ENCODE data around the gene CPEB3.

CPEB3 gene

DNA sequence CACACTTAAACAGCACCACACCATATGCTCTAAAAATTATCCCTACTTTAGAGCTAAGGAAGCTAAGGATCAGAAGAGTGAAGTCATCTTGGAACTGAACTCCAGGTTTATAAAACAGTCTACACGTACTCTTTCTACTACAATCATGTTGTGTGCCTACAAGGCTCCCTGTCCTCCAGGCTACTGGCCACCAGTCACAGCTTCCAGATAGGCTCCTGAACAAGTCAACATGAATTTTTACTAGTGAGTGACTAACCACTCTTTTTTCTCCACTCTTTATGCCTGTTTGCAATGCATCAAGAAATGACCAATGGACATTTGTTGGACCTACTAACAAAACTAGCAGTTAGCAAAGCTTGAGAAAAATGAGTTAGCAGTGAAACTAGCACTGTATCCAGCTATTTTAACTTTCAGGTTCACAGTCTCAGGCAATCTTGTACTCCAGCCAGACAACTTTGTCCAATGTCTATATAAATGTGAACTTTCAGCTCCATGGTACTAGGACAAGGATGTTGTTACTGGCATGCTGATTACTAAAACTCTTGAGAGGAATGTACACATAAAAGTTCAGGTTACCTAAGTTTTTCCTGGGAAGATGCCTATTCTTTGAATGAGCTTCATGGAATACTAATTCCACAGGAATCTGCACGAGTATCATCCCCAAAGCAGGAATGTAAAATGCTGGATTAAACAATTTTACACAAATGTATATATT is 187.3 kb downstream of the CPEB3 start:
- DNase-seq (ENCODE audit: low read depth in 2 of 2): no peak

DNA sequence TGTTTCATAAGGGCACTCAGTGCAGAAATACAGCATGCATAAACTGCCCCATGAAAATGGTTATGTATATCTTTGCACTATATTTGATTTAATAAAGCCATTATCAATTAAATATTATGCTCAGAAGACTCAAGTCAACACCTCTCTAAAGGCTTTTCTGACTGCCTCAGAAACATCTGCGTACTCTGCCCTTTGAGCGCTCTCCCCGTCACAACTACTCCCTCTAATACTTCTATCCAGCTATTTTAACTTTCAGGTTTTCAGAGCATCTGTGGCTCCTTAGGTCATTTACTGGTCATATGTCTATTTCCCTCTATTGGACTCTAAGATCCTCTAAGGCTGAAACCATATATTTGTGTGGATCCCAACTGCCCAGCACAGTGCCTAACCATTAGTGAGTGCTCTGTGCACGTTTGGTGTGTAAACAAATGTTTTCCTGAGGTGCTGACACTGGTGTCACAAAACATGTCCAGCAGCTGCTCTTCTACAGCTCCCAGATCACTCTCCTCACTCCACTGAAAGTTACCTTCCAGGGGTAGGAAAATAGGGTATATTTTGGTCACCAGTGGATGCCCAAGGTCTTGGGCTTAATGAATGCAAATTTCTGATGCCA is 188.2 kb downstream of the CPEB3 start:
- DNase-seq (ENCODE audit: low read depth in 2 of 2): no peak

DNA sequence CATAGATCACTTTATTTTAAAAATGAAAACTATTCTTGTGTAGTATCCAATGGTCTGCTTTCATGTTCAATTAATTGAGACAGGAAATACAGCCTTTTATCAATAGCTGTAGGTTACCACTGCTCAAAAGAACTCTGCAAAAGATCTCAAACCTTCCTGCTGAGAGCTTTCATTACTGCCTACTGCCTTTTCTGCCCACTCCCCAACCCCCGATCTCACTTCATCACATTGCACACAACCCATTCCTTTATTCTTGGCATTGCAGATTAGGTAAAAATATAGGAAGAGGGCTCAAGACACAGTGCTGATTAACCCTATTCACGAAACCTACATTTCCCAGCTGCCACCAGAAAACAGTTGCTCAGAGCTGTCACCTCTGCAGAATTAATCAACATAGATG is 195.9 kb downstream of the CPEB3 start:
- DNase-seq (ENCODE audit: low read depth in 2 of 2): no peak

DNA sequence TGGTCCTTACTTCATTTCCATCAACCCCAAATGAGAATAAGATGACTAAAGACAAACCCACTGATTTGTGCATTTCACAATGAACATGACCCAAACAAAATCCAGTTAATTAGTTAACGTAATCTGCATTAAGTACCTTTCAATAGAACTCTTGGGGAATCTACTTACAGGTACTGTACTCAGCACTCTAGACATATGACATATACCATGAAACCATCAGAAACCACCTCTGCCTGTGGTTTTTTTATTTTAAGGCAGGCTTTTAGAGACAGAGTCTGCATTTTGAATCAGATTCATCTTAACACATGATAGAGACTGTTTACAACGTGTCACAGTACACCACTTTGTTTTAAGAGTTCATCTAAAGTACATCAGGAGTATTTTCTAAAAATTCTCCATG is 198.9 kb downstream of the CPEB3 start:
- no peak for DNase-seq (ENCODE audit: low read depth in 2 of 2)

DNA sequence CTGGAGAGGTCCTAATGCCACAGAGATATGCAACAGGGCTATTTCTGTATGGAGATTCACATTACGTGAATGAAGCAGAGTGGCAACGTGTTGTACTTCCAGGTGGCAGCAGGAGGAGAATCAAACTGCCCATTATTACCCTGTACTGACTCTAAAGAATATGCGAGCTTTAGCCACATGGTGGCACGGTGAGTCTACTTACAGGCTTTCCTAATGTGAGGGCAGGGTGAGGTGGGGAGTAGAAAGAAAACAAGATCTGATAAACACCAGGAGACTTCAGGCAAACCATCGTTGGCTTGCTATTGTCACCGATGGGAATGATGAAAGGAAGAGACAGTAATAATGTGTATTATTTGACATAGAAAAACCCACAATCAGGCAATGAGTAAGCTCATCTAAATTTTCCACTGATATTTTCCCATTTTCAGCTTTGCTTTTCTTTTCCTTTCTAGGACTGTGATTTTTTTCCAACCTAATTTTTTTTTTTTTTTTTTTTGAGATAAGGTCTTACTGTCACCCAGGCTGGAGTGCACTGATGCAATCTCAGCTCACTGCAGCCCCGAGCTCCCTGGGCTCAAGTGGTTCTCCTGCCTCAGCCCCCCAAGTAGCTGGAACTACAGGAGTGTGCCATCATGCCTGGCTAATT is 203.0 kb downstream of the CPEB3 start:
- peak; percentile 23 to 27 for DNase-seq (ENCODE audit: low read depth in 2 of 2)

DNA sequence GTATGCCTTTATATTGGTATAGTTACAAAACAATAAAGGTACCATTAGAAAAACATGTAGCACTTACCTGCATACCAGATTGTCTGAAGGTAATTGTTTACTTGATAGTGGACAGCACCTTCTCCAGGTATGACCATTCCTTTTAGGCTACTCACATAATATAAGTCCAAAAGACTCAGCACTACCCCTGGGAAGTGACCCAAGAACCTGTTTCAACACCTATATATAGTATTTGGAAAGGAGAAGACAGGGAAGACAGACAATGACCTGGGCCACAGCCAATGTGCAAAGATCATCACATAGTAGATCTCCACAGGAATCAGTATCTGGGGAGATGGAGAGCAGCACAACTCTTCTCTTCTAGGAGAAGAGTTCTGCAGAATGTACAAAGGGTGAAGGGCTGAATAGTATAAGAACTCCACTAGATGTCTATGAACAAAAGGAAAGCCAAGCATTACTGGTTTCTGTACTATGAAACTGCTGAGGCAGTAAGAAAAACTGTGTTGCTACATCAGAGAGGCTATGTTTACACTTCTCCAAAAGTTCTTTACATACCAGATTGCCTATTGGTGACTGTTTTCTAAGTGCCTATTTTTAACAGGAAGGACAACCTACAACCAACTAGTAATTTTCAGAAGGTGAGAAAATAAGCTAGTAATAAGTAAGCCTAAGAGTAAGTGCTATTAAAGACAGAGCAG is 208.1 kb downstream of the CPEB3 start:
- DNase-seq (ENCODE audit: low read depth in 2 of 2): no peak

DNA sequence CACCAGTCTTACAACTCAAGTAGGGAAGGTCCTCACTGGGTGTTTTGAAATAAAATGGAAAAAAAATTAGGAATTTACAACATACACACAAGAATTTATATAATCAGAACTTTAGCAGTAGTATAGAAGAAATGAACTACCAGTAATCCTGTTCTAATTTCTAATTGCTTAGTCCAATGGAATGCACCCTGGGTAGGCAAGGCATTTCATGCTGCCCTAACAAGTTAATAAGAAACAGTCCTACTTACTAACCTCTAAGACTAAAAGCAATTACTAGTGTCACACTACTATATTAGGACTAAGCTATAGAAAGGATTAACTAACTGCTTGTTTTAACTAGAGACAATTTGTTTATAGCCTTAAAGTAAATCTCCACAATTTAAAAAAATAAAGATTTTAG is 209.2 kb downstream of the CPEB3 start:
- DNase-seq (ENCODE audit: low read depth in 2 of 2): no peak

DNA sequence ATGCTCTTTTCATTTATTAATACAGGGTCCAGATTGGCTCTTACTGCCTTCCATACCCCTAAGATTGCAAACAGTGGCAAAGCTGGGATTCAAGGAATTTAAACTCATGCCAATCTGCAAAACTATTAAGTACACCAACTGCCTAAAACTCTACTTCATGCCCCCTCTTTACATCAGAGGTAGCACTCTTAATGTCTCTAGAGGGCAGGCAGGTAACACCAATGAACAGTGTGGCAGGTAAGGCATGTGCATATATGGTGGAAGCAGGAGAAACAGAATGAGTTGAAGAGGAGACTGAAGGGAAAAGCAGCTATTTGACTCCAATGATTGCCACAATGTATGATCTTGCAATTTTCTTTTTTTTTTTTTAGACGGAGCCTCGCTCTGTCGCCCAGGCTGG is 210.6 kb downstream of the CPEB3 start:
- no peak for DNase-seq (ENCODE audit: low read depth in 2 of 2)

DNA sequence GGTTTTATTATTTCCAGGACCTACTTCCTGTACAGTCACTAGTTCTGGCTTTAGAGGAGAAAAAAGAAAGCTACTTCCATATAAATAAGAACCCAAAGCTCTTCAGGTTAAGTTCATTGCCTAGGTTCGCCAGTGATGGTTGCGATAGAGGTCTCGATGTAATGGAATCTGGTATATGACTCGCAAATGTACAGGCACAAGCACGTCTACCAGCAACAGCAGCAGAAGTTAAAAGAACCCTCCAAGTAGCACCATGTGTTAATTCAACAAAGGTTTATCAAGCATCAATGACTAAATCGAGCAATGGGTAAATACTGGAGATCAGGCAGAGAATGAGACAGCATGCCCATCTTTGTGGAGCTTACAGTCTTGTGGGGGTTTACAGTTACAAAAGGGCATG is 211.9 kb downstream of the CPEB3 start:
- no peak for DNase-seq (ENCODE audit: low read depth in 2 of 2)

DNA sequence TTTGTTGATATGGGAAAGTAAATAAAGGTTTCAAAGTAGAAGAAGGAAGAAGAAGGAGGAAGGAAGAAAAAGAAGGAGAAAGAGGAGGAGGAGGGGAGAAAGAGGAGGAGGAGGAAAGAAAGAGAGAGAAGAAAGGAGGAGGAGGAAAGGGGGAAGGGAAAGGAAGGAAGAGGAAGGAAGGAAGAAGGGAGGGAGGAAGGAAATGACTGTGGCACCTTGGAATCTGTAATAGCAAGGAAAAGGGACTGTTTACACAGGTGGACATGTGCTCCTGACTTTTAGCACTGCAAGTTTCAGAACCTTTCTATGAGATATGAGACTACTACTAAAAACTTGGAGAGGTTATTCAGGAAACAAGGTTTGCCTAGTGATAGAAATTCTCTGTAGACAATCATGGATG is 214.2 kb downstream of the CPEB3 start:
- DNase-seq (ENCODE audit: low read depth in 2 of 2): no peak

DNA sequence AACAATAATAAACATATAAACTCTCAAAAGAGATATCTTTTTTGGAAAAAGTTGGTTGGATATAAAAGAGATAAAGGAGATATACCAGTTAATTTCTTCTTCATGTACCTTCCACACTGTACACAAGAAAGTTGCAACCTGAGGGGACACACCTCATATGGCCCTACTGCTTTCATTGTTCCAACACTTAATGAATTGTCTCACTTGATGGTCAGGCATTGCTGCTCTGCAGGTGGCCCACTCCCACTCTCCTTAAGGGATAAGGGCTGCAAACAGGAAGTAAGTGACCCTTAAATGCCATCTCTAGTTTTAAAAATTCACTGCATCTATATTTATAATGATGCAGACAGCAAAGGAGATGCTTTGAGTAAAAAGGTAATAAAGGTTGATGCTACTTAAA is 215.0 kb downstream of the CPEB3 start:
- no peak for DNase-seq (ENCODE audit: low read depth in 2 of 2)

DNA sequence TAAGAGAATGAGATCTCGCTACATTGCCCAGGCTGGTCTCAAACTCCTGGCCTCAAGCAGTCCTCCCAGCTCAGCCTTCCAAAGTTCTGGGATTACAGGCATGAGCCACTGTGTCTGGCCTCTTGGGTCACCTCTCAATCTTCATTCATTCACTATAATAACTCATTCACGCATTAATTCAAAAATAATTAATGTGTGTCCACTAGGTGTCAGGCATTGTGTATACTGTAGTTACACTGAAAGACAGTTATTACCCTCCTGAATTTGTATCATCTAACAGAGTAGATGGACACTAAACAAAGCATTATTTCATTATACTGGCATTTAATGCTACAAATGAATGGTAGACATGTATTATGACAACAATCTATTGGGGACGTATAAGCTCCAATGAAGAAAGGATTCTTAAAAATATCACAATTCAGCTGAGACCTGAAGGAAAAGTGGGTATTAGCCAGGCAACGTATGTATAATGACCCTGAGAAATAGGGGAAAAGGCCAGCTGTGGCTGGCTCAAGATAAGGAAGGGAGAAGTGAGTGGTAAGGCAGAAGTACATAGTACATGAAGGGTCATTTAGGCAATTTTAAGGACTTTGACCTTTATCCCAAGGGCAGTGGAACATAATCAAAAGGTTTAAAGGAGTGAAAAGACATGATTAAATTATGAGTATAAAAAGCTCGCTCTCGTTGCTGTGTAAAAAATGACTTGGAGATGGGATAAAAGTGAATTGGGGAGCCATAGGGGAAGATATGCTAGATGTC is 216.6 kb downstream of the CPEB3 start:
- no peak for DNase-seq (ENCODE audit: low read depth in 2 of 2)

DNA sequence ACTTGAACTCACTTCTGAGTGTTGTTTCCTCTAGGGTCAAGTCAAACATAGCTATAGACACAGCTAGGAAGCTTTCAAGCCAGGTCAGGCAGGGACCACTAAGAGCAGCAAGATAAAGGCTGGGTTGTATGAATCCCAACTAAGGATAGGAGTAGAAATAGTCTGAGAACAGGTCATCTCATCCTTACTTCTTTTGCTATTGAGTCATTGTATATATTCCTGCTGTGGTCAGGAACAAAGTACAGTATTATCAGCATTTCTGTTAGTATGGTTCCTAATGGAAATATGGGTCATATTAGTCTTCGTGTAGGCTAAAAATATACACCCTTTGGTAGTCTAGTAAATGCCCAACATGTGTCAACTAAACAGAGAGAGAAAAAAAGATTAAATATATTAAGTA is 222.0 kb downstream of the CPEB3 start:
- no peak for DNase-seq (ENCODE audit: low read depth in 2 of 2)

DNA sequence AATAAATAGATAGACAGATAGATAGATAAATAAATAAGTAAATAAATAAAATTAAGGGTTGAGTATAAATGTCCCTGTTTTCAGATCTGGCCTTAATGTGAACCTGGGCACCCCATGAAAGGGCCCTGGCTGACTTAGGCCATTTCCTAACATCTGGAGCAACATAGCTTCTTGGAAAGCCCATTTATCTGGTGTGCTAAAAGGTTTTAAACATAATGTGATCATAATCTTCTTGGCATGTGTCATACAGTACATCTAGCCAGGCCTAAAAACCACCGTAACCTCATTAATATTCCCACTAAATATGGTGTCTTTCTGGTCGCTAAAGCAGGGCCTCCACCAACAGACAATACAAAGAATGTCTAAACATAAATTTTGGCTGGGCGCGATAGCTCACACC is 224.5 kb downstream of the CPEB3 start:
- no peak for DNase-seq (ENCODE audit: low read depth in 2 of 2)

DNA sequence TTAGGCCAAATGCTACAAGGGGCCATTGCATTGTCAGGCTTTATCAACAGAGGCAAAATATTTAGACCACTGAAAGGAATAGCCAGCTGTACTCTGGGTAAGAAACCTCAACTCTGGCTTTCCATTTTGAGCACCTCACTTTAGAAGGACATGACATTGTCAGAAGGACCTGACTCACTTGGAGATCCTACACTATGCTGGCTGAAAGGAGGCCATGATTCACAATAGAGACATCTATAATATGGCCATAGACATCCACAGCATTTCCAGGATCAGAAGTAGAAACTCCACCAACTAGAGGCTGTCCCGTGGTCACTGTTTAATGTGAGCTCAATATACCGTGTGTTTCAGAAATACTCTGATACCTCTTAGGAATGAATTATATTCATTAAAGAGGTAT is 226.4 kb downstream of the CPEB3 start:
- no peak for DNase-seq (ENCODE audit: low read depth in 2 of 2)

DNA sequence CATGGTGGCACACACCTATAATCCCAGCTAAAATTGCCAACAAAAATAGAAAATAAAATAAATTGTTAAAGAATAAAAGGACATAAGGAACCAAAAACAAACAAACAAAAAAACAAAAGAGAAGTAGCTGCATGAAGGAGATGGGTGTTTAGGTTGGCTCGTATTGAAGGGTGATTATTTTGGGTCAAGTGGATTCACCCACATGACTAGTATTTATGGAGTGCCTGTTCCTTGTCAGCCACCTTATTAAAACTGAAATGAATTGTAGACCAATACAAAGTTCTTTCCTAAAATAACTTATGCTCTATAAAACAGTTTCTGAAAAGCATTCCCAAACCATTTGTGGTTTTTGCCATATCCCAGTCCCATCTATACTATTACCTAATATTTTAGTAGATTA is 228.6 kb downstream of the CPEB3 start:
- DNase-seq (ENCODE audit: low read depth in 2 of 2): no peak

DNA sequence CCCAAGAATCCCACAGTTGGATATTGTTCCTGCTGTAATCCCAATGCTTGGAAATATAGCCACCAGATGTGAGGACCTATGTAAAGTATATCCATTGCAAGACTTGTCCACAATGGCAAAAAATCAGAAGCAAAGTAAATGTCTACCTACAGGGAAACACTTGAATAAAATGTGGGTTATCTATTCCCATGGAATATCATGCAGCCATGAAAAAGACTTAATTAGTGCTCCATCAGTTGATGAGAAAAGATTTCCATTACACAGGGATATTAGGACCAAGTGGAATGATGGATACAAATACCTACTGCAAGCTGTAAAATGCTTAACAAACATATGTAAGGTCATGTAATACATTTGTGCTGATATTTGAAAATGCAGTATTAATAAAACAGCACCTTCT is 236.1 kb downstream of the CPEB3 start:
- no peak for DNase-seq (ENCODE audit: low read depth in 2 of 2)

DNA sequence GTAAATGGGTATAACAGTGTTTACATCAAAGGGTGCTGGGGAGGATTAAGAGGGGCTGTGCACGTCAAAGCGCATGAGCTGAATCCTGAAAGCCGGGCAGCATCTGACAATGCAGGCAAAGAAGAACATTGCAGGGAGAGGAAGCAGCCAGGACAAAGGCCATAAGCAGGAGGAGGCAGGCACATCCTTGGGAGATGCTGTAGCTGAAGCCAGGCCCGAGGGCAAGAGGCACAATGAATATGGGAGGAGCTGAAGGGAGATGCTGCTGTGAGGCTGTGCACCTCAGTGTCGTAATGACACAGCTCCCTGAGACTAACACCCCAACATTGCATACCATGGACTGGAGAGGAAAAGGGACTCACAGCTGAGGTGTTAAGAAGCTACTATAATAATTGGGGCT is 238.1 kb downstream of the CPEB3 start:
- DNase-seq (ENCODE audit: low read depth in 2 of 2): no peak

DNA sequence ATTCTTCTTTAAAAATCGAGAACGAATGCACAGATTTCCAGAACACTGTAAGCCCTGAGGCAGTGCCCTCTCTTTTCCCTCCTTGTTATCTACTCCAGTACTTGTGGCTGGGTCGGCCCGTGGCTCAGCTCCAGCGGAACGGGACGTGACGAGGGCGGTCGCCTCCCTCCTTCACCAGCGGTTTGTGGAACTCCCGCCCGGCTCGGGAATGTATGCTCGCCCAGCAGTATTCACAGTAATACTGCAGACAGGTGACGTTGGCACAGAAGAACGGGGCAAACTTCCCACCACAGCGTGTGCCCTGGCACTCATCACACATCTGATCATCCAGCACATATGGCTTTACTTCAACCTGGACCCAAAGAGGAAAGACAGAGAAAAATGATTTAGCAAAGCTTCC is 238.8 kb downstream of the CPEB3 start:
- no peak for DNase-seq (ENCODE audit: low read depth in 2 of 2)

DNA sequence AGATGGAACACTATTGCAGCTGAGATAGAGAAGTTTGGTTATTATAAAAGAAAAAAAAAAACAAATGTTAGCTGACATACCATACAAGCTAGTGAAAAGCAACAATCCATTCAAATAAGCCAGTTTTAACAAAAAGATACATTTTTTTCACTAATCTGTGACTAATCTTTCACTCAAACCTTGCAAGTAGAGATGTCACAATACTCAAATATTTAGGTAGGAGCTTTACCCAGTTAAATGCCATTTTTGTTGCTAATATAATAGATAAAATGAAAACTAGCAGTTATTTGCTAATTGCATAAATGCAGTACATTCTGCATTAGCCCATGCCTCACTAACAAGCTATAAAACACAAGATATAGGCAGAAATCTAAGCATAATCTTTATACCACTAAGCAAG is 243.7 kb downstream of the CPEB3 start:
- no peak for DNase-seq (ENCODE audit: low read depth in 2 of 2)

DNA sequence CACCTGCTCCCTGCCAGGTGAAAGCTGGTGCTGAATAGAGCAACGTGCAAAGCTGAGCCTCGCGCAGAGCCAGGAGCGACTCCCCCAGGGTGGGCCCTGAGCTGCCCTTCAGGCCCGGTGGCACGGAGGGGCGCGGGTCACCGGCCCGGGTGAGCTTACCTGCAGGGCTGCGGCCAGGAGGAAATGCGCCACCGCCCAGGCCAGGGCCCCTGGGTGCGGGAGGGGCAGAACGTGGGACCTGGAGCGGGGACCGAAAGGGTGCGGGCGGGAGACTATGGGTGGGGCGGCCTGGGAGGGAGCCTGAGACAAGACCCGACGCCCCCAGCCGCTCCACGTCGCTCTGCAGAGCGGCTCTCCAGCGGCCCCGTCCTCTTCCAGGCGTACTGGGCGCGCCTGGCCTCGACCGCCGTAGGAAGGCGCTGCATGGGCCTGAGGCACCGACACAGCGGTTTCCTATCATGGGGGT is 245.2 kb downstream of the CPEB3 start:
- DNase-seq (ENCODE audit: low read depth in 2 of 2): no peak

DNA sequence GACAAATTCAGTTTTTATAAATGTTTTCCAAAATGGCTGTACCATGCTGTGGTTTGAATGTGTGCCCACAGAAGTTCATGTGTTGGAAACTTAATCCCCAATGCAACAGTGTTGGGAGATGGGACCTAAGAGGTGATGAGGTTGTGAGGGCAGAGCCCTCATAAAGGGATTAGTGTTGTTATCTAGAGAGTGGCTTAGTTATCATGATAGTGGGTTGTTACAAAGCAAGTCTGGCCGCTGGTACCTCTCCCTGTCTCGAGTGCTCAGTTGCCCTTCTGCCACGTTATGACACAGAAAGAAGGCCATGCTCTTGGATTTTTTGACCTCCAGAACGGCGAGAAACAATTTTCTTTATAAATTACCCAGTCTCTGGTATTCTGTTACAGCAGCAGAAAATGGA is 248.3 kb downstream of the CPEB3 start:
- DNase-seq (ENCODE audit: low read depth in 2 of 2): no peak

All from stimulated activated CD4-positive, alpha-beta T cell treated with anti-CD3 and anti-CD28 coated beads, Interleukin-15, amount 100 ng/mL, for 48 hours (primary cell).